ENCODE data around the gene PKN1. TPM values are rescaled to one million over a fixed set of nuclear protein-coding genes. Genes with fewer than 3 reads are reported as not detected.

The PKN1 gene
- total RNA-seq, 2 donors from 2014 or later = 87.2 to 111 TPM

GRCh38 chr19:14472202-14472938 lies 39.3 kb downstream of the PKN1 start:
- Histone ChIP-seq H3K9me3 (no peaks in the 10 kb centered on the region), H3K27me3 (peaks cover 0 to 7% of the 10 kb centered on the region in 2 donors), H3K27ac (no peak overlapping the region), H3K4me3 (peak overlapping the region in 1 of 2 donors; percentile 27), H3K4me1 (peaks cover 0 to 52% of the 10 kb centered on the region in 2 donors), H3K36me3 (peaks cover 42% of the 10 kb centered on the region)
- TF ChIP-seq CTCF (IDR thresholded peaks at IDR 0.05) = peak; percentile 99
- DNase-seq (ENCODE audit: low spot score) = no peak

- no peak overlapping the region for H3K27ac ChIP-seq
- peaks cover 0 to 61% of the 10 kb centered on the region in 2 donors for H3K4me1 ChIP-seq
- no peak for TF ChIP-seq CTCF (IDR thresholded peaks at IDR 0.05)
- no peak for DNase-seq (ENCODE audit: low spot score)
- H3K27me3 ChIP-seq = peaks cover 0 to 7% of the 10 kb centered on the region in 2 donors
- peaks cover 42% of the 10 kb centered on the region for H3K36me3 ChIP-seq
- H3K9me3 ChIP-seq = no peaks in the 10 kb centered on the region
- peak overlapping the region in 1 of 2 donors; percentile 24 for H3K4me3 ChIP-seq
Observed at GRCh38 chr19:14473073-14473977, 40.2 kb downstream of the PKN1 start.

GRCh38 chr19:14473978-14474578 lies 41.0 kb downstream of the PKN1 start:
- DNase-seq (ENCODE audit: low spot score) = no peak
- no peak for TF ChIP-seq CTCF (IDR thresholded peaks at IDR 0.05)
- Histone ChIP-seq H3K27me3 (peaks cover 0 to 7% of the 10 kb centered on the region in 2 donors), H3K4me1 (peaks cover 0 to 61% of the 10 kb centered on the region in 2 donors), H3K4me3 (peak overlapping the region in 1 of 2 donors; percentile 24), H3K9me3 (no peaks in the 10 kb centered on the region), H3K36me3 (peaks cover 43% of the 10 kb centered on the region), H3K27ac (no peak overlapping the region)

- Histone ChIP-seq H3K4me1 (peaks cover 0 to 61% of the 10 kb centered on the region in 2 donors), H3K27ac (no peak overlapping the region), H3K27me3 (peaks cover 0 to 7% of the 10 kb centered on the region in 2 donors), H3K36me3 (peaks cover 43% of the 10 kb centered on the region), H3K9me3 (no peaks in the 10 kb centered on the region), H3K4me3 (no peak overlapping the region)
- no peak for TF ChIP-seq CTCF (IDR thresholded peaks at IDR 0.05)
- no peak for DNase-seq (ENCODE audit: low spot score)
Observed at GRCh38 chr19:14474827-14475226, 41.7 kb downstream of the PKN1 start.

GRCh38 chr19:14475251-14476073 lies 42.4 kb downstream of the PKN1 start, which contains the start of gene PTGER1:
TSS of gene PTGER1 (minus strand) at chr19:14475354. CDS start at chr19:14474320, 1,034 bp downstream.
- Histone ChIP-seq H3K36me3 (peaks cover 43% of the 10 kb centered on the region), H3K27me3 (peaks cover 0 to 7% of the 10 kb centered on the region in 2 donors), H3K4me3 (peak within 1 kb of the TSS in 1 of 2 donors; percentile 24), H3K27ac (no peak within 1 kb of the TSS), H3K9me3 (no peaks in the 10 kb centered on the region), H3K4me1 (peaks cover 0 to 61% of the 10 kb centered on the region in 2 donors)
- DNase-seq (ENCODE audit: low spot score) = no peak
- peak in 1 of 2 donors; percentile 46 for TF ChIP-seq CTCF (IDR thresholded peaks at IDR 0.05)

Data from right atrium auricular region (tissue), 2 donors.